B cell (primary cell): Measurements from ENCODE around the gene BCAS4. TPM values are rescaled to one million over a fixed set of nuclear protein-coding genes. Genes with fewer than 3 reads are reported as not detected.
A peak's percentile ranks its signal among the peaks of the same experiment; 100 is the strongest.

ENCODE experiments used
- ATAC-seq: fragments of 200-7000 bp; cut with Tn5 transposase; one replicate; pipeline ENCODE4 v1.10.0; 2021; ENCODE audit warnings: low read depth, mild to moderate bottlenecking, moderate number of reproducible peaks, moderate library complexity
- CTCF ChIA-PET: fragments of 350-600 bp; sonication (Branson Sonifier 250); formaldehyde crosslinking; loops from one replicate; lab custom pipeline; 2021; ENCODE audit warnings: antibody characterized with exemption, inconsistent platforms; lab: Charles Lee
- POLR2A ChIA-PET: fragments of 350-600 bp; sonication (Branson Sonifier 250); formaldehyde crosslinking; loops from one replicate; lab custom pipeline; 2021; ENCODE audit warnings: antibody characterized with exemption; lab: Charles Lee
- DNase-seq: peaks from one replicate; pipeline ENCODE4 v3.0.0; 2013
- H2AFZ ChIP-seq: 2 replicates; pipeline ENCODE4 v1.6.1; 2012; ENCODE audit warnings: mild to moderate bottlenecking, low read depth, low read length; ENCODE audit not compliant: insufficient read depth, poor library complexity, severe bottlenecking
- H3K27ac ChIP-seq, 2 donors: 1 replicate in 1 of 2; 2 replicates in 1 of 2; pipeline ENCODE4 v1.5.1; 2012 to 2013; ENCODE audit warnings: low read length in 2 of 2, mild to moderate bottlenecking in 2 of 2, moderate library complexity in 1 of 2
- H3K27me3 ChIP-seq, 4 experiments: fragments of 200-600 bp in 1 of 4; sonication (generic) in 1 of 4; replicated peaks in 1 of 4; 1 replicate in 2 of 4; 2 replicates in 2 of 4; pipeline versions ENCODE4 v1.6.1 to v1.7.0; 2013 to 2016; ENCODE audit warnings: low read length in 3 of 4, mild to moderate bottlenecking in 2 of 4, mixed read lengths in 1 of 4, moderate library complexity in 1 of 4; ENCODE audit not compliant: insufficient read depth in 4 of 4, control insufficient read depth in 3 of 4; ENCODE audit errors: control extremely low read depth in 1 of 4
- H3K36me3 ChIP-seq, 2 experiments: replicated peaks in 1 of 2; 1 replicate in 1 of 2; 2 replicates in 1 of 2; pipeline versions ENCODE4 v1.6.1 to v1.7.1; 2013; ENCODE audit warnings: low read length in 1 of 2; ENCODE audit not compliant: insufficient read depth in 2 of 2, control insufficient read depth in 1 of 2; ENCODE audit errors: control extremely low read depth in 1 of 2, extremely low read depth in 1 of 2
- H3K4me1 ChIP-seq, 2 donors: fragments of 200-600 bp in 1 of 2; sonication (generic) in 1 of 2; 1 replicate in 1 of 2; 2 replicates in 1 of 2; pipeline versions ENCODE4 v1.5.1 to v1.6.1; 2013 to 2017; ENCODE audit warnings: low read length in 2 of 2; ENCODE audit not compliant: control insufficient read depth in 2 of 2, insufficient read depth in 2 of 2
- H3K4me2 ChIP-seq: replicated peaks from 2 replicates; pipeline ENCODE3; 2012; ENCODE audit warnings: mild to moderate bottlenecking, low read depth, low read length; ENCODE audit not compliant: poor library complexity, severe bottlenecking
- H3K4me3 ChIP-seq, 5 experiments: fragments of 200-600 bp in 1 of 5; sonication (generic) in 1 of 5; 1 replicate in 3 of 5; 2 replicates in 2 of 5; pipeline versions ENCODE4 v1.5.1 to v1.7.0; 2011 to 2016; ENCODE audit warnings: low read length in 4 of 5, mild to moderate bottlenecking in 4 of 5, low read depth in 2 of 5, control low read depth in 1 of 5, moderate library complexity in 1 of 5; ENCODE audit not compliant: insufficient read depth in 1 of 5; ENCODE audit errors: control extremely low read depth in 1 of 5, extremely low read depth in 1 of 5
- H3K79me2 ChIP-seq: fragments of 200-600 bp; sonication (generic); one replicate; pipeline ENCODE4 v1.6.0; 2016; ENCODE audit warnings: low read length; ENCODE audit not compliant: control insufficient read depth, insufficient read depth
- H3K9ac ChIP-seq: fragments of 200-600 bp; sonication (generic); 2 replicates; pipeline ENCODE4 v1.6.1; 2017; ENCODE audit warnings: mild to moderate bottlenecking, low read length, moderate library complexity
- H3K9me3 ChIP-seq, 3 donors: one replicate each; pipeline versions ENCODE4 v1.6.1 to v1.7.1; 2013; ENCODE audit warnings: low read length in 2 of 3; ENCODE audit not compliant: control insufficient read depth in 2 of 3, insufficient read depth in 1 of 3; ENCODE audit errors: control extremely low read depth in 1 of 3
- H4K20me1 ChIP-seq: 2 replicates; pipeline ENCODE4 v1.6.0; 2012; ENCODE audit warnings: mild to moderate bottlenecking, low read length; ENCODE audit not compliant: insufficient read depth, control insufficient read depth, poor library complexity, severe bottlenecking
- H3K27ac Mint-ChIP-seq: one replicate; pipeline ENCODE4 v1.8.0; 2021; ENCODE audit warnings: mixed read lengths
- H3K27me3 Mint-ChIP-seq: one replicate; pipeline ENCODE4 v1.8.0; 2021; ENCODE audit warnings: mixed read lengths
- H3K4me1 Mint-ChIP-seq: one replicate; pipeline ENCODE4 v1.8.0; 2021; ENCODE audit warnings: mixed read lengths
- H3K4me3 Mint-ChIP-seq: one replicate; pipeline ENCODE4 v1.8.0; 2021; ENCODE audit warnings: mixed read lengths
- H3K9me3 Mint-ChIP-seq: one replicate; pipeline ENCODE4 v1.8.0; 2022; ENCODE audit warnings: mixed read lengths; ENCODE audit not compliant: insufficient read depth
- EZH2 ChIP-seq: IDR thresholded peaks from 2 replicates; pipeline ENCODE4 v1.6.1; 2012; ENCODE audit warnings: borderline replicate concordance, low read depth, mild to moderate bottlenecking, moderate library complexity, low read length; ENCODE audit not compliant: insufficient read depth, poor library complexity, severe bottlenecking
- WGBS: methylation state at CpG from one replicate; pipeline ENCODE4 v1.1.5; 2013; ENCODE audit warnings: missing lambda C conversion rate; ENCODE audit not compliant: insufficient coverage; 5-methylcytosine and 5-hydroxymethylcytosine counted together
- intact Hi-C: fragments of 100-400 bp; cut with micrococcal nuclease; formaldehyde crosslinking; loops from one replicate; pipeline ENCODE4 v1.10.0; 2022
- polyA plus RNA-seq: library from polyadenylated mRNA; depleted of rRNA; stranded (reverse); fragments of >200 nt; gene quantifications from 2 replicates; pipeline ENCODE4 v1.2.3, GENCODE V29; 2012
- total RNA-seq, 2 donors: library from RNA; stranded (reverse); fragments of 120-200 nt in 1 of 2; gene quantifications; 1 replicate in 1 of 2; 2 replicates in 1 of 2; pipeline versions ENCODE4 v1.2.3 to v1.2.4, GENCODE V29; 2013 to 2022
- TF ChIP-seq, protein P1 (sequence below): fragments of 200-600 bp; IDR thresholded peaks from one replicate; pipeline ENCODE4 v1.8.0; 2022; ENCODE audit warnings: antibody characterized with exemption, mild to moderate bottlenecking

Gene BCAS4
- total and polyA plus RNA-seq, 2 donors (not counting 1 experiment from before 2014, with no cell fraction given), result 44.8 to 88.2 TPM

DNA sequence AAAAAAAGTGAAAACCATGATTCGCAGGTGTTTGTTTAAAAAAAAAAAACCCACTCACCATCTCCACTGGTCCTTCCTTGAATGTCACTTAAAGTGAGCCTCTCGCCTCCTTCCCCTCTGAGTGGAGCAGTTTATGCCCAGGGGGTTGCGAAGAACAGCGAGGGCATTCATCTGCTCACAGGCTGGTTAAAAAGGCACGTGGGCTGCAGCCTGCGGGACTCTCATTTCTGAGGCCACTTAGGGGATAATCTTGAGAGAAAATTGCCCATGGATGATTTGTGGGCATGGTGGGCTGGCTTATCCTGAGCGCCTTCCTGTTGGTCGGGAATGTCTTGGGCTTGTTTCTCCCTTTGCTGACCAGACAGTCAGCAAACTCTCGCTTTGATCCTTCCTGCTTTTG lies 18.9 kb downstream of the BCAS4 start:
- peaks cover 0 to 4% of the 10 kb centered on the region in 2 experiments for H3K36me3 ChIP-seq
- WGBS, result 6% methylated on average over 5 of the region's 9 CpGs
- no peaks in the 10 kb centered on the region for H3K27me3 ChIP-seq
- CTCF ChIA-PET, result interaction anchor here (2.5 to 17.8 kb wide), 2 partner anchors 18 to 116 kb away, joined by 10 to 340 read pairs; partner anchors contain the start of genes ADNP and BCAS4
- H3K27ac ChIP-seq, result peak overlapping the region in 1 of 2 donors; percentile 57
- DNase-seq (no peak), ATAC-seq (no peak)
- no peak for TF ChIP-seq EZH2
- TF ChIP-seq, protein P1, sequence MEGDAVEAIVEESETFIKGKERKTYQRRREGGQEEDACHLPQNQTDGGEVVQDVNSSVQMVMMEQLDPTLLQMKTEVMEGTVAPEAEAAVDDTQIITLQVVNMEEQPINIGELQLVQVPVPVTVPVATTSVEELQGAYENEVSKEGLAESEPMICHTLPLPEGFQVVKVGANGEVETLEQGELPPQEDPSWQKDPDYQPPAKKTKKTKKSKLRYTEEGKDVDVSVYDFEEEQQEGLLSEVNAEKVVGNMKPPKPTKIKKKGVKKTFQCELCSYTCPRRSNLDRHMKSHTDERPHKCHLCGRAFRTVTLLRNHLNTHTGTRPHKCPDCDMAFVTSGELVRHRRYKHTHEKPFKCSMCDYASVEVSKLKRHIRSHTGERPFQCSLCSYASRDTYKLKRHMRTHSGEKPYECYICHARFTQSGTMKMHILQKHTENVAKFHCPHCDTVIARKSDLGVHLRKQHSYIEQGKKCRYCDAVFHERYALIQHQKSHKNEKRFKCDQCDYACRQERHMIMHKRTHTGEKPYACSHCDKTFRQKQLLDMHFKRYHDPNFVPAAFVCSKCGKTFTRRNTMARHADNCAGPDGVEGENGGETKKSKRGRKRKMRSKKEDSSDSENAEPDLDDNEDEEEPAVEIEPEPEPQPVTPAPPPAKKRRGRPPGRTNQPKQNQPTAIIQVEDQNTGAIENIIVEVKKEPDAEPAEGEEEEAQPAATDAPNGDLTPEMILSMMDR, result no peak
- H4K20me1 ChIP-seq, result no peaks in the 10 kb centered on the region
- H2AFZ ChIP-seq, result peak overlapping the region; percentile 6
- Mint-ChIP-seq H3K27me3 (no peaks in the 10 kb centered on the region), H3K4me1 (peaks cover 83% of the 10 kb centered on the region), H3K4me3 (peak overlapping the region; percentile 70), H3K9me3 (peaks cover 10% of the 10 kb centered on the region), H3K27ac (peak overlapping the region; percentile 97)
- POLR2A ChIA-PET, result interaction anchor here (0.5 to 2.3 kb wide), 3 partner anchors 14 to 723 kb away, joined by 3 to 12 read pairs (median 3); no protein-coding TSS in a partner anchor
- H3K4me3 ChIP-seq, result no peak overlapping the region
- intact Hi-C loops, result loop anchor here (10.0 kb wide), 1 partner anchor 269 kb away; no protein-coding TSS in a partner anchor
- peak overlapping the region; percentile 67 for H3K4me2 ChIP-seq
- peaks cover 0 to 37% (median 7%) of the 10 kb centered on the region in 3 donors for H3K9me3 ChIP-seq
- H3K9ac ChIP-seq, result peak overlapping the region; percentile 1
- peaks cover 79 to 92% of the 10 kb centered on the region in 2 donors for H3K4me1 ChIP-seq
- H3K79me2 ChIP-seq, result peaks cover 95% of the 10 kb centered on the region
